OCI-LY7 (cell line): Measurements from ENCODE around the gene FMN2.

Experiments
- EZH2phosphoT487 ChIP-seq: fragments of 200-600 bp; sonication (generic); IDR thresholded peaks from 2 replicates; pipeline ENCODE4 v1.6.1; 2018; ENCODE audit warnings: low read depth, borderline replicate concordance, mild to moderate bottlenecking, mixed run types, antibody characterized with exemption, low read length, moderate library complexity, mixed read lengths
- TF ChIP-seq, protein P1 (sequence below): fragments of 200-600 bp; sonication (generic); conservative IDR thresholded peaks from 2 replicates; pipeline ENCODE4 v1.5.1; 2014; ENCODE audit warnings: mild to moderate bottlenecking, antibody characterized with exemption, low read length, moderate library complexity, mixed read lengths

- TF ChIP-seq, protein P1, sequence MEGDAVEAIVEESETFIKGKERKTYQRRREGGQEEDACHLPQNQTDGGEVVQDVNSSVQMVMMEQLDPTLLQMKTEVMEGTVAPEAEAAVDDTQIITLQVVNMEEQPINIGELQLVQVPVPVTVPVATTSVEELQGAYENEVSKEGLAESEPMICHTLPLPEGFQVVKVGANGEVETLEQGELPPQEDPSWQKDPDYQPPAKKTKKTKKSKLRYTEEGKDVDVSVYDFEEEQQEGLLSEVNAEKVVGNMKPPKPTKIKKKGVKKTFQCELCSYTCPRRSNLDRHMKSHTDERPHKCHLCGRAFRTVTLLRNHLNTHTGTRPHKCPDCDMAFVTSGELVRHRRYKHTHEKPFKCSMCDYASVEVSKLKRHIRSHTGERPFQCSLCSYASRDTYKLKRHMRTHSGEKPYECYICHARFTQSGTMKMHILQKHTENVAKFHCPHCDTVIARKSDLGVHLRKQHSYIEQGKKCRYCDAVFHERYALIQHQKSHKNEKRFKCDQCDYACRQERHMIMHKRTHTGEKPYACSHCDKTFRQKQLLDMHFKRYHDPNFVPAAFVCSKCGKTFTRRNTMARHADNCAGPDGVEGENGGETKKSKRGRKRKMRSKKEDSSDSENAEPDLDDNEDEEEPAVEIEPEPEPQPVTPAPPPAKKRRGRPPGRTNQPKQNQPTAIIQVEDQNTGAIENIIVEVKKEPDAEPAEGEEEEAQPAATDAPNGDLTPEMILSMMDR, result no peak
- TF ChIP-seq EZH2phosphoT487, result no peak
These were observed 411.4 kb downstream of the FMN2 start for GRCh38 chr1:240503036-240503435.
